Endothelial cell of umbilical vein (primary cell): ENCODE results near the gene CAMTA1. TPM values are rescaled to one million over a fixed set of nuclear protein-coding genes. Genes with fewer than 3 reads are reported as not detected.
"Not testable (repeated sequence)": the region's sequence is repeated elsewhere in the genome, so short reads cannot be mapped to it uniquely, and the experiment has no call there.

Experiments used
- BruUV-seq: library from RNA; stranded (reverse); fragments of 400-500 nt; replicated peaks from 2 replicates; lab custom pipeline; 2021; lab: Mats Ljungman, UMichigan
- CTCF ChIA-PET: fragments of 300-600, 350-600 bp; sonication (Branson Sonifier 250); formaldehyde crosslinking; loops from one replicate; lab custom pipeline; 2021; ENCODE audit warnings: antibody characterized with exemption, inconsistent platforms; lab: Charles Lee
- POLR2A ChIA-PET: fragments of 300-600, 350-600 bp; sonication (Branson Sonifier 250); formaldehyde crosslinking; loops from one replicate; lab custom pipeline; 2021; ENCODE audit warnings: antibody characterized with exemption, inconsistent platforms; lab: Charles Lee
- DNase-seq: peaks from one replicate; pipeline ENCODE4 v3.0.0-alpha.2; 2011; ENCODE audit warnings: low read depth, low spot score
- FAIRE-seq: peaks from 2 replicates; lab custom pipeline; 2011; peaks lifted over from hg19 to GRCh38; lab: Jason Lieb, UNC
- H2AFZ ChIP-seq: 2 replicates; pipeline ENCODE4 v1.6.0; 2012; ENCODE audit warnings: low read depth, low read length, control low read depth, inconsistent platforms
- H3K27ac ChIP-seq: 2 replicates; pipeline ENCODE4 v1.5.1; 2011; ENCODE audit warnings: low read depth, mild to moderate bottlenecking, control low read depth, low read length, moderate library complexity; ENCODE audit not compliant: insufficient read depth
- H3K27me3 ChIP-seq, 2 experiments: 2 replicates each; pipeline versions ENCODE4 v1.6.0 to v1.6.1; 2011; ENCODE audit warnings: low read length in 2 of 2, mixed read lengths in 1 of 2; ENCODE audit not compliant: control insufficient read depth in 2 of 2, insufficient read depth in 2 of 2
- H3K36me3 ChIP-seq, 2 experiments: 2 replicates in 1 of 2; 3 replicates in 1 of 2; pipeline ENCODE4 v1.5.1; 2011; ENCODE audit warnings: low read length in 2 of 2, mild to moderate bottlenecking in 1 of 2, moderate library complexity in 1 of 2; ENCODE audit not compliant: control insufficient read depth in 2 of 2, insufficient read depth in 2 of 2; ENCODE audit errors: extremely low read depth in 1 of 2
- H3K4me1 ChIP-seq: 3 replicates; pipeline ENCODE4 v1.5.1; 2011; ENCODE audit warnings: mild to moderate bottlenecking, low read length; ENCODE audit not compliant: control insufficient read depth, insufficient read depth; ENCODE audit errors: extremely low read depth
- H3K4me2 ChIP-seq: 2 replicates; pipeline ENCODE4 v1.6.1; 2011; ENCODE audit warnings: low read length, control low read depth, mixed read lengths; ENCODE audit not compliant: insufficient read depth
- H3K4me3 ChIP-seq, 3 experiments: fragments of 200-600 bp in 1 of 3; sonication (generic), shearing (Covaris generic) in 1 of 3; replicated peaks in 1 of 3; 2 replicates each; pipeline ENCODE4 v1.5.1; 2011 to 2016; ENCODE audit warnings: control low read depth in 3 of 3, low read length in 3 of 3, mild to moderate bottlenecking in 2 of 3, inconsistent platforms in 1 of 3, low read depth in 1 of 3, moderate library complexity in 1 of 3; ENCODE audit not compliant: insufficient read depth in 1 of 3
- H3K79me2 ChIP-seq: 2 replicates; pipeline ENCODE4 v1.6.0; 2012; ENCODE audit warnings: low read length, inconsistent platforms; ENCODE audit not compliant: control insufficient read depth, insufficient read depth
- H3K9ac ChIP-seq: replicated peaks from 2 replicates; pipeline ENCODE3; 2011; ENCODE audit warnings: low read length, control low read depth; ENCODE audit not compliant: insufficient read depth; ENCODE audit errors: extremely low read depth
- H3K9me1 ChIP-seq: replicated peaks from 3 replicates; pipeline ENCODE4 v1.6.0; 2011; ENCODE audit warnings: mild to moderate bottlenecking, low read length; ENCODE audit not compliant: control insufficient read depth, insufficient read depth; ENCODE audit errors: extremely low read depth
- H3K9me3 ChIP-seq: replicated peaks from 2 replicates; pipeline ENCODE4 v1.5.1; 2012; ENCODE audit warnings: low read length, inconsistent platforms; ENCODE audit not compliant: control insufficient read depth, insufficient read depth
- H4K20me1 ChIP-seq: replicated peaks from 2 replicates; pipeline ENCODE3; 2011; ENCODE audit warnings: mild to moderate bottlenecking, low read length; ENCODE audit not compliant: control insufficient read depth, insufficient read depth; ENCODE audit errors: extremely low read depth
- CTCF ChIP-seq, 2 donors: IDR thresholded peaks; 1 replicate in 1 of 2; 2 replicates in 1 of 2; pipeline ENCODE4 v1.5.1; 2011; ENCODE audit warnings: low read length in 2 of 2, mild to moderate bottlenecking in 2 of 2, moderate library complexity in 2 of 2, control low read depth in 1 of 2, inconsistent platforms in 1 of 2, low read depth in 1 of 2; ENCODE audit not compliant: insufficient read depth in 1 of 2; ENCODE audit errors: extremely low read depth in 1 of 2
- EZH2 ChIP-seq: IDR thresholded peaks from 2 replicates; pipeline ENCODE4 v1.6.1; 2012; ENCODE audit warnings: borderline replicate concordance, low read depth, mild to moderate bottlenecking, moderate library complexity, low read length, inconsistent platforms; ENCODE audit not compliant: severe bottlenecking
- FOS ChIP-seq: IDR thresholded peaks from 2 replicates; pipeline ENCODE4 v1.6.1; 2011; ENCODE audit warnings: mild to moderate bottlenecking, low read length, moderate library complexity, borderline replicate concordance; ENCODE audit not compliant: insufficient read depth
- GATA2 ChIP-seq: IDR thresholded peaks from 2 replicates; pipeline ENCODE4 v1.7.0; 2011; ENCODE audit warnings: low read depth, mild to moderate bottlenecking, moderate library complexity, mixed read lengths, low read length; ENCODE audit not compliant: insufficient read length, insufficient read depth
- JUN ChIP-seq: IDR thresholded peaks from 2 replicates; pipeline ENCODE4 v1.6.1; 2011; ENCODE audit warnings: borderline replicate concordance, low read depth; ENCODE audit not compliant: insufficient read length, insufficient read depth
- MAX ChIP-seq: IDR thresholded peaks from 2 replicates; pipeline ENCODE4 v1.6.1; 2011; ENCODE audit not compliant: insufficient read depth, insufficient read length
- MYC ChIP-seq: IDR thresholded peaks from one replicate; pipeline ENCODE4 v1.6.1; 2011; ENCODE audit warnings: mild to moderate bottlenecking, low read depth, low read length
- POLR2A ChIP-seq: IDR thresholded peaks from 2 replicates; pipeline ENCODE4 v1.6.1; 2012; ENCODE audit warnings: low read depth, mild to moderate bottlenecking, control low read depth, low read length
- POLR2AphosphoS5 ChIP-seq: IDR thresholded peaks from 2 replicates; pipeline ENCODE4 v1.6.1; 2012; ENCODE audit warnings: low read depth, mild to moderate bottlenecking, control low read depth, low read length, moderate library complexity; ENCODE audit not compliant: insufficient read depth
- dilution Hi-C: fragments of 300-500 bp; cut with MboI; formaldehyde crosslinking; loops from one replicate; pipeline ENCODE4 v1.15.0; 2019; ENCODE audit warnings: low sequenced_read_pairs; ENCODE audit not compliant: extremely low pct_ligation_motif_present
- intact Hi-C: fragments of 100-400 bp; cut with micrococcal nuclease; formaldehyde crosslinking; loops from one replicate; pipeline ENCODE4 v1.10.0; 2022
- polyA plus RNA-seq, 4 experiments: library from polyadenylated mRNA; depleted of rRNA in 3 of 4; stranded (reverse) in 3 of 4; unstranded in 1 of 4; fragments of >200 nt; gene quantifications; 2 replicates each; pipeline versions ENCODE4 v1.2.1 to v1.2.3, GENCODE V29; 2011 to 2012; ENCODE audit warnings: missing spikeins in 1 of 4
- total RNA-seq: library from RNA; stranded (reverse); gene quantifications from 2 replicates; pipeline ENCODE4 v1.2.3, GENCODE V29; 2021

The CAMTA1 gene
- total and polyA plus RNA-seq, 2 donors (not counting 3 experiments of a cell fraction or from before 2014, with no cell fraction given), result 50.8 to 92.7 TPM

GRCh38 chr1:7688659-7689058, 903.4 kb downstream of the CAMTA1 start:
- DNase-seq, result no peak
- Histone ChIP-seq H2AFZ (no peak overlapping the region), H3K9me1 (no peaks in the 10 kb centered on the region), H3K27me3 (no peaks in the 10 kb centered on the region), H3K4me3 (no peak overlapping the region), H3K4me1 (no peaks in the 10 kb centered on the region), H3K9me3 (no peaks in the 10 kb centered on the region), H3K9ac (no peak overlapping the region), H3K36me3 (no peaks in the 10 kb centered on the region), H3K4me2 (no peak overlapping the region), H3K27ac (no peak overlapping the region), H3K79me2 (no peaks in the 10 kb centered on the region), H4K20me1 (no peaks in the 10 kb centered on the region)
- dilution Hi-C loops (no loop called here), intact Hi-C loops (no loop called here)
- POLR2A ChIA-PET, result no interaction called here
- no peak for TF ChIP-seq GATA2
- no peak for TF ChIP-seq MAX
- no peak for TF ChIP-seq EZH2
- no peak for TF ChIP-seq JUN
- no peak for TF ChIP-seq FOS
- no peak for TF ChIP-seq MYC
- no peak for TF ChIP-seq POLR2AphosphoS5
- no peak for TF ChIP-seq CTCF (IDR thresholded peaks at IDR 0.05; ENCODE audit: extremely low read depth in 1 of 2, insufficient read depth in 1 of 2, low read depth in 1 of 2, low read length in 2 of 2)
- TF ChIP-seq POLR2A, result no peak
- CTCF ChIA-PET, result interaction anchor here (2.3 kb wide), 1 partner anchor 21 kb away, joined by 7 read pairs; no protein-coding TSS in a partner anchor
- FAIRE-seq, result no peak
- no TSS peak for BruUV-seq

- DNase-seq, H3K9ac ChIP-seq, BruUV-seq, H4K20me1 ChIP-seq, POLR2A ChIA-PET, H3K4me3 ChIP-seq, H3K9me1 ChIP-seq, H3K27me3 ChIP-seq, H3K4me2 ChIP-seq, intact Hi-C loops, H3K36me3 ChIP-seq, H3K79me2 ChIP-seq, FAIRE-seq, dilution Hi-C loops, H3K9me3 ChIP-seq, H3K27ac ChIP-seq, H3K4me1 ChIP-seq, H2AFZ ChIP-seq: not testable (repeated sequence)
- CTCF ChIA-PET, result interaction anchor here (2.0 kb wide), 1 partner anchor 21 kb away, joined by 7 read pairs; no protein-coding TSS in a partner anchor
Measured at GRCh38 chr1:7689307-7689706, 904.1 kb downstream of the CAMTA1 start.
